GM21381 (cell line): Measurements from ENCODE around the gene NECTIN3.

Experiments used
- ATAC-seq: cut with Tn5 transposase; IDR thresholded peaks from one replicate; pipeline ENCODE4 v1.9.1; 2021; ENCODE audit warnings: mild to moderate bottlenecking, moderate library complexity; ENCODE audit not compliant: unreplicated experiment

NECTIN3 gene

DNA sequence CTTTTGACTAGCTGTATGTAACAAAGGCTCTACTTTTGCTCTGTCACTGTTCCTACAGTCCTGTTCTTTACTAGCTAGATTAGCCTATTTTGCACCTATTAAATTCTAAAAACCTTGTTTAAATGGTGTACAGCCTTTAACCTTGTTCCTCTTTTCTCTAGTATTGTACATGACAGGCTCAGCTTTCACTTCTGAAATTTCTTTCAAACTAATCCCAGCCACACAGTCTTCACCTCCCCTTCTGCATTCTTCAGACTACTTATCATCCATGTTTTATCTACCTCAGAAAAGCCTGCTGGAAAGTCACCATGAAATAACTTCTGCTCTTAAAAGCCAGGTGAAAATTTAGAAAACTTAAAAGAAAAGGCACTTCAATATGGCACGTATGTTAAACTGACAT lies 122.4 kb downstream of the NECTIN3 start:
- no peak for ATAC-seq

DNA sequence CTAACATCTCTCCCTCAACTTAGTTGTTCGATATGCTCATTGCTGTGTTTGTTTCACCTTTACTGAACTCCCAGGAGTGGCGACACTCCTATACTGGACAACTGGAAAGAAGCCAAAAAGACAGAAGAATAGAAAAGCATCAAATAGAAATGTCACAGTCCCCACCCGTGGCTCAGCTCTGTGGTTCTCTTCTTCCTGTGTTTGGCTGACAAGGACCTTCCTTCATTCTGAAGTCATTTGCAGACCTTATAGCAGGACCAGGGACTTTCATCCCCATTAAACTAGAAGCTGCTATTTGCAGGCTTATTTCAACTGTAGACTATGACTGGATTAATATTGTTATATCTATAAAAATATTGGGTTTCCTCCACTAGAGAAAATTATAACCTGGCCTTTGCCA lies 125.9 kb downstream of the NECTIN3 start:
- ATAC-seq, result no peak

DNA sequence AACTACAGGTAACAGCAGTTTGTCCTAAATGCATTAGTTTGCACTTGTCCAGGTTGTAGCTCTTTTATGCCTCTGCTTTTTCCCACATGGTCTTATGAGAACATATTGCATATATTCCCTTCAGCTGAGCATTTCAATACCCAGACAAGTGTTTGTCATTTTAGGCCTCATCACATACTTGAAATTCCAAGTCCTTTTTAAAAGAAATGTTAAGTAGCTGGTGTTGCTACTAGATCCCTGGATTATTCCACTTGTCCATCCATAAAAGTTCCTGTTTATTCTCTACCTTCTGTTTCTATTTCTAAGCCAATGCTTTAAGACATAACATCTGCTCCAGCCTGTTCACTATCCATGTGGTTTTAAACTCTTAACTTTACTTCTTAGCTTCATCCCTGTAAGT lies 128.4 kb downstream of the NECTIN3 start:
- ATAC-seq, result no peak

DNA sequence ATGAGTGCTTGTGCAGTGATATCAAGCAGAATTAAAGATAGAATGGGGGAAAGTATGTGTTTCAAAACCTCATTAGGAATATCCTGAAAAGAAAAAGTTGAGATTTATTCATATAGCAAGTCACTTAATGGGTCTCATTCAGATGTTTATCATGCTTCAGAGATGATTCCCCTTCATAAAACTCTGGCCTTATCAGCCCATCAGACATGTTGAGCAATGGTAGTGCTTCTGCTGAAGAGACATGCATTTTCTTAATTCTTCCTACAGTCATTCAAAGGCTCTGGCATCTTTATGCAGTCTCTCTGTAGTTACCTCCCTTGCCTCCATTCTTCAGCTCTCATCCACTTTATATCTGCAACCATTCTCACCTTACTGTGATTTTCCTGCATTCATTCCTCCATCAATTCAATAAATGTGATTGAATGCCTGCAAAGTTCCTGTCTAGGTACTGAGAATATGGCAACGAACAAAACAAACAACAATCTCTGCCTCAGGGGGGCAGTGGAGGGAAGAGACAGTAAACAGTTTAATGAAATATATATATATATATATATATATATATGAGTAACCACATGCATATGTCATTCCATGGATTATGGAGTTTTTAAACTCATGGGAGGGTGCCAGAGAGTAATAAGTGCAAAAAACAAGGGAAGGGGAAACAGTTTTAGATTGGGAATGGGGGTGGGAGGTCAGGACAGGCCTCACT lies 138.5 kb downstream of the NECTIN3 start:
- ATAC-seq, result no peak

DNA sequence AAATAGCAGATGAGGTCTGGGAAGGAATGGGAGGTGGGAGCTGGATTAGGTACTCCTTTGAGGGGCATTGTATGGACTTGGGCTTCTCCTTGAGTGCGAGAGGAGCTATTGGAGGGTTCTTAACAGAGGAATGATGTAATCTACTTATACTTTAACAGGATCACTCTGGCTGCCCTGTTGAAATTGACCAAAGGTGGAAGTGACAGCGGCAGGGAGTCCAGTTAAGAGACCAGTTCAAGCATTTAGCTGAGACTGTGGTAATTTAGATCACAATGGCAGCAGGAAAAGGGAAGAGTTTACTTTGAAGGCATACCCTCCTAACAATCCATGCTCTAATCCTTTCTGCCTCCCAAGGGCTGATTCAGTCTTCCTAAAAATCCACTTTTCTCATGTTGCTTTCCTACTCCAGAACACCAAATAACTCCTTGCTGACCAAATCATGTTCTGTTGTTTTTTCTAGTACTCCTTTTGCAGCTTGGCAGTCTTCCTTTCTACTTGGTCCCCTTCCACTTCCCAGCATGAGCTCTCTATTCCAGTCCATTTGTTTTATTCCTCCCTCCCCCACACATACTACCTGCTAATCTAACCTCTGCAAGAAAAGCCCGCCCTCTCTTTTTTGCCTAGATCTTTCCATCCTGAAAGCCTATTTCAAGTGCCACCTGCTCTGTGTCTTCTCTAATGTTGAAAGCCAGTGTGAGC lies 139.4 kb downstream of the NECTIN3 start:
- ATAC-seq, result no peak

DNA sequence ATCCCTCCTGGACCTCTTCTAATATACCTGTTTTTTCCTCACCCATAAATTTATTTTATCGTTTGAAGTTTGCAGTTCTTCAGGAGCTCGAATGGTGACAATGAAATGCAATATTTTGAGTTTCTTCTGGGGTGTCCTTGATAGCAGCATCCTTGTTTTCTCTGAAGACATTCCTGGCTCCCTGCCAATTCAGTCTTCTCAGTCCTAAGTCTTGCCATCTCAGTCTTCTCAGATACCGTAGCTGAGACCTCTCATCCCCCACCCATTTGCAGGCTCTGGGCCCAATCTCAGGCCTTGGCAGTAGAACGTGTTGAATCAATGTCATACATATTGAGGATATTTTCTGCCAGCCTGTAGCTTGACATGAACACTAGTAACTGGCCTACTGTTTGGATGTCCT lies 140.9 kb downstream of the NECTIN3 start:
- ATAC-seq, result no peak

DNA sequence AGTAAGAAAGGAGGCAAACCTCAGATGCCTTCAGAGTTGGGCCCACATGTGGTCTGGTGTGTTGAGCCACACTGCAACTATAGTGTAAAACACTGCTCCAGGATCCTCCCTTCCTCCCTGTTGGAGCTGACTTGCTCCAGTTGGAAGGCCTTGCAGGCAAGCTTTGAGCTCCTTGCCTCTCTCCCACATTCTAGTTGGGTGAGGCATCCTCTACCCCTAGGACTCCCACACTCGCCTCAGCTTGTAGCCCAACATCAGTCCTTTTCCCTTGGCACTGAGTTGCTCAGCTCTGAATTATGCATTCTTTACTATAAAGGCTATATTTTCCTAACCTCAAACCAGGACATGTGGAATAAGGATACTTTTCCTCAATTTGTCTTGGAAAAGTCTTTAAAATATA lies 143.9 kb downstream of the NECTIN3 start:
- no peak for ATAC-seq

DNA sequence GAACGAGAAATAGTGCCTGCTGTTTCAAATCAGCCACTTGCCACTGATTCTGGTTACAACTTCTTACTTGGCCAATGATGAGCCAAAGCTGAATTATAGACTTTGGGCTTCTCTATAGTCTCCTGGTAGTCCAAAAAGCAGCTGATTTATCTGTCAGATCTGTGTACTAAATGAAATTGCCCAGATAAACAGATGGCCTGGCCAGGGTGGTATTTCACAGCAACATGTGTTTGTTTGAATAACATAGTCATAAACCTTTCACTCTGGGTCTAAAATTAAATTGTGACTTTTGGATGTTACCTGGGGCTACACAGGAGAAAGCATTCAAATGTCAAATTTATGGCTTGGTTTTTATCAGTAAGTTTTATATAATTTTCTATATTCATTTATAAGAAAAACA lies 147.0 kb downstream of the NECTIN3 start:
- ATAC-seq, result no peak

DNA sequence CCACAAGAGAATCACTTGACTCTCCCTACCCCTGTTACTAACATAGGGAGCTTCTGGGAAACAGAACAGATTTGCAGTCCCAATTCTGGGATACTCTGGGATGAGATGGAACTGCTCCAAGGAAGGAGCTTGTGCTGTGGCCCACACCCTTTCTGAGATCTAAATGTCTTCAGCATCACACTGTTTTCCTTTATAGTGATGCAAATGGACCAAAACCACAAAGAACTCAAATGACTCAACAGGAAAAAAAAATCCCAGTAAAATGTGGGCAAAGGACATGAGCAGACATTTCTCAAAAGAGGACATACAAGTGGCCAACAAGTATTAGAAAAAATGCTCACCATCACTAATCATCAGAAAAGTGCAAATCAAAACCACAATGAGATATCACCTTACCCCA lies 155.6 kb downstream of the NECTIN3 start:
- ATAC-seq, result no peak

DNA sequence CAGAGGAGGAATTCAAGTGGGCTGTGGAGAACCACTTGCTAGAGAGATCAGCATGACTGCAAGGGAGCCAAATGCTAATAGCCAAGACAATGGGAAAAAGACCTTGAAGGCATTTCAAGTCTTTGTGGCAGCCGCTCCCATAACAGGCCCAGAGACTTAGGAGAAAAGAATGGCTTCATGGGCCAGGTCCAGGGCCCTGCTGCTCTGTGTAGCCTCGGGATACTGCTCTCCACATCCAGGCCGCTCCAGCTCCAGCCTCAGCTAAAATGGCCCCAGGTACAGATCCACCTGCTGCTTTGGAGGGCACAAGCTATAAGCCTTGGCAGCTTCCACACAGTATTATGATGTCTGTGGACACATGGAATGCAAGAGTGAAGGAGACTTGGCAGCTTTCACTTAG lies 157.7 kb downstream of the NECTIN3 start:
- no peak for ATAC-seq

DNA sequence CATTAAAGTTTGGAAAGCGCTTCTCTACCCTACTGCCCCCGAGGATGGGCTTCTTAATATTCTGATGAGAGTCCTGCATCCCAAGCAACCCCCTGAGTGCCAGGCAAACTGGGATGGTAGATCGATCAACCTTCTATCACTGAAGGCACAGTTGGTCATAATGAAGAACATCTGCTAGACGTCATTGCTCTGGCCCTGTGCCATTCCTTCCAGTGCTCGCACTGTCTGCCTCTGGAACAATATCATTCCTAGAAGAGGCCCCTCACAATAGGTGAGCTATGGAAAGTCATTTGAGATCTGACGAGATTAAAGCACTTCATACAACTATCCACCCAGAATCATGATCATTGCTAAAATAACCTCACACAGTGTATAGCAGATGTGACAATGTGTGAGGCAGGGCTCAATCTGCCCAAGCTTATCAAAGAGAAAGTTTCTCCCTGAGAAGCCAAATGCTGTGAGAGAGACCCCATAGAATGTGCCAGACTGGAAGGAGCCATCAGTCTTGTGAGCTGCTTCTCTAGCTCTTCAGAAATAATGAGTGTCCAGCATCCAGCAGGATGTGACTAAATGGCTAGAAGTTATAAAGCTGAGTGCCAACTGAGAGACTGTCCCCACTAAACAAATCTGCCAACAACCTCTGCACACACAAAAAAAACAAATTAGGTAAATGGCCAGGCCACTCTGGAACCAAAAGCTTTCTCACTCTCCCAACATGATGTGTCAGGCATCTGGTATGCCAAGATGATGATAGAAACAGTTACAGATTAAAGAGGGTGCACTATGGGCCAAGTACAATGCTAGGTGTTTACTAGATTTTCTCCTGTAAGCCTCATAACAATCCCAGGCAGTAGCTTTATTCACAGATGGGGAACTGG lies 165.5 kb downstream of the NECTIN3 start:
- ATAC-seq, result no peak

DNA sequence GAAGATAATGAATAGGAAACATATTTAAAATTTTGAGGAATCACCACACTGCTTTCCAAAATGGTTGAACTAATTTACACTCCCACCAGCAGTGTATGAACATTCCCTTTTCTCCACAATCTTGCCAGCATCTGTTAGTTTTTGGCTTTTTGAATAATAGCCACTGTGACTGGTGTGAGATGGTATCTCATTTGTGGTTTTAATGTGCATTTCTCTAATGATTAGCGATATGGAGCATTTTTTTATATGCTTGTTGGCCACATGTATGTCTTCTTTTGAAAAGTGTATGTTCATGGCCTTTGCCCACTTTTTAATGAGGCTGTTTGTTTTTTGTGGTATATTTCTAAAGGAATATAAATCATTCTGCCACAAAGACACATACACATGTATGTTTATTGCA lies 166.3 kb downstream of the NECTIN3 start:
- ATAC-seq, result no peak

DNA sequence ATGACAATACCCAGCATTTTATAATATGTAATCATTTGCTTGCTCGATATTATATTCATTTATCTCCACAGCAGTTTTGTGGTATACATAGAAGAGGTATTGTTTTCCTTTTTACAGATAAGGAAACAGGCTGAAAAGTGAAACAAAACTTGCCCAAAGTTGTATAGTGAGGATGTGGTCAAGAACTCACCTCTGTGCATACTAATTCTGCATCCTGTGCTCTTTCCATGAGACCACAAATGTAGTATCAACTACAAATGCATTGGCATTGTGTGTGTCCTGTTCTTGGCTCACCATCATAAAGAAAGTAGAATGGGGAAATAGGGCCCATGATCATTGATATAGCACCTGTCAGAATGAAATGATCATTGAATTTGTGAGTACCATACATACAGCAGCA lies 167.3 kb downstream of the NECTIN3 start:
- ATAC-seq, result peak; percentile 100

DNA sequence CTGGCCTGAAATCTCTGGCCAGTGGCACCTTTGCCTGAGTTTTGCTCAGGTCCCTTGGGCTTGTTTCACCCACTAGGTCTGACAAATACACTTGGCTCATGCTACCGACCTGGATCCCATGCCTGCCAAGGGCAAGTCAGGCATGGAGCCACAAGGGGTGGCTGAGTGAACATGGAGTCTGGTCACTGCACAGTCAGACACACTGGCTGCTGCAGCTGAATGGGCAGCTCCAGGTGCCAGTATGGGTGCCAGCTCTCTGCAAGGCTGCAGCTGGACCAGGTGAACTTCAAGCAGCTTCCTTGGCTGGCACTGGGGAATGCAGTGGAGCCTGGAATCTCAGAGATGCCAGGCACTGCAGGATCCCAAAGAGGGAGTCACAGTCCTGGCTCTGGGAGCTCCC lies 170.3 kb downstream of the NECTIN3 start:
- no peak for ATAC-seq
